Neural cell (in vitro differentiated cells): Measurements from ENCODE around the gene LAMC2.

Experiments
- CTCF ChIP-seq: fragments of 450-650 bp; IDR thresholded peaks from 2 replicates; pipeline ENCODE4 v1.5.1; 2014; ENCODE audit warnings: antibody characterized with exemption, mild to moderate bottlenecking, moderate library complexity; ENCODE audit not compliant: poor library complexity, severe bottlenecking
- SMC3 ChIP-seq: fragments of 450-650 bp; conservative IDR thresholded peaks from 2 replicates; pipeline ENCODE4 v1.6.1; 2014; ENCODE audit warnings: antibody characterized with exemption, mild to moderate bottlenecking, moderate library complexity; ENCODE audit not compliant: poor library complexity

GRCh38 chr1:183137782-183138181 is 48.3 kb upstream of the LAMC2 start:
- TF ChIP-seq SMC3: no peak
- no peak for TF ChIP-seq CTCF
